COR-L47 (cell line): ENCODE data around the gene PRPF19.
A peak's percentile ranks its signal among the peaks of the same experiment; 100 is the strongest.

Experiments
- DNase-seq: peaks from one replicate; lab custom pipeline; 2025; lab: John Stamatoyannopoulos, UW

The PRPF19 gene

DNA sequence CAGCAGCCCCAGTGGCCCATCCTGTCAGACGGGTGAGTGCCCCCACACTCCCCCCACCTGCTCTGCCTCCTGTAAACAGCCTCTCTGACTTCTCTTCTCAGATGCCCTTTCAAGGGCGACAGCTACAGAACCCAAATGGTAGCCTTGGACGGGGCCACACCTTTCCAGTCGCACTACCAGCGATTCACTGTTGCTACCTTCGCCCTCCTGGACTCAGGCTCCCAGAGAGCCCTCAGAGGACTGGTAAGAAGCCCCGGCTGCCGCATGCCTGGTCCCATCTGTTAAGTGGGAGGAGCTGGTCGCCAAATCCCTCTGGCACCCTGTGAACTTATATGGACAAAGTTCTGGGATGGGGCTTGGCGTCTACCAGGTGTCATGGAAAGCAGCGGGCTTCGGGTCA, 32.9 kb downstream of the PRPF19 start:
- DNase-seq, result no peak

DNA sequence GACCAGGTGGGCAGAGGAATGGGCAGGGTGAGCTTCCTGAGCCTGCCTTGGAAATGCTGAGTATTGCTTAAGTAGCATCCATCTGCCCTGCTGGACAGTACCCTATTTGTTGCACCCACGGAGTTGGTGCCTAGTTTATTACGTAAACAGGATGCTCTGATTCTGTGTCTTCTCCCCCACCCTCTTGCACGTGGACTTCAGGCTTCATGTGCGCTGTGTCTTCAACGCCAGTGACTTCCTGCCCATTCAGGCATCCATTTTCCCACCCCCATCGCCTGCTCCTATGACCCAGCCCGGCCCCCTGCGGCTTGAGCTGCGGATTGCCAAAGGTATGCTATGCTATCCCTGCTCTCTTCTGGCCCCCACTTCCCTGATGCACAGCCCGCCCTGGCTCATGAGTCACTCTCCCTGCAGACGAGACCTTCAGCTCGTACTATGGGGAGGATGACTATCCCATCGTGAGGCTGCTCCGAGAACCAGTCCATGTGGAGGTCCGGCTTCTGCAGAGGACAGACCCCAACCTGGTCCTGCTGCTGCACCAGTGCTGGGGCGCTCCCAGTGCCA, 33.3 kb downstream of the PRPF19 start:
- DNase-seq, result no peak

DNA sequence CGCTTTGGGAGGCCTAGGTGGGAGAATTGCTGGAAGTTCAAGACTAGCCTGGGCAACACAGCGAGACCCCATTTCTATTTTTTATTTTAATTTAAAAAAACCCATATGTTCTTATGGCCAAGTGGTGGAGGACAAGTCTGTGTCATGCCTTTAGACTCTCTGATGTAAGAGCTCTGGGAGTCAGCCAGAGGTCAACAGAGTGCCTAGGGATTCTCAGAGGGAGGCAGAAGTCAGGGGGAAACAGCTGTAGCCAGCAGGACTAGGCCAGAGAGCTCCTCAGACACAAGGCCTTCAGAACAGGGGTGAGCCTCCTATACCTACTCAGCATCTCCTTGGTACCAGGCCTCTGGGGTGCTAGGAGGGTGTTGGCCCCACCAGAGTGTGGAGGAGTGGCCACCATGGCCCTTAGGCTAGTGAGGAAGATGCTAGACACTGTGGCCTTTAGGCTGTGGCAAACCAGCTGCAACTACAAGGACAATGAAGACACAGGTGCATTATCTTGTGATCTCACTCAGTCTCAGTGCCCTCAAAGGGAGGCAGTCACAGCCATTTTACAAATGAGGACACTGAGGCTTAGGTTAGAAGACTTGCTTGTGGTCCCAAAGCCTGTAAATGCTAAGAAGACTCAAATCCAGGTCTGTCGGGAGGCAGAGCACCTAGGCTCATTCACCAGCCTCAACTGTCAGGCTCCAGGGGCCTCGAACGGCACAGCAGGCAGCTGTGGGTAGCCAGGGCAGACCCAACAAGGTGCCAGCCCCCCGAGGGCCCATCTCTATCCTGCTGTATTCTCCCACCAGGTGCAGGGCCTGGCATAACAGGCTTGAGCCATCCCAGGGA, 34.0 kb downstream of the PRPF19 start:
- no peak for DNase-seq

DNA sequence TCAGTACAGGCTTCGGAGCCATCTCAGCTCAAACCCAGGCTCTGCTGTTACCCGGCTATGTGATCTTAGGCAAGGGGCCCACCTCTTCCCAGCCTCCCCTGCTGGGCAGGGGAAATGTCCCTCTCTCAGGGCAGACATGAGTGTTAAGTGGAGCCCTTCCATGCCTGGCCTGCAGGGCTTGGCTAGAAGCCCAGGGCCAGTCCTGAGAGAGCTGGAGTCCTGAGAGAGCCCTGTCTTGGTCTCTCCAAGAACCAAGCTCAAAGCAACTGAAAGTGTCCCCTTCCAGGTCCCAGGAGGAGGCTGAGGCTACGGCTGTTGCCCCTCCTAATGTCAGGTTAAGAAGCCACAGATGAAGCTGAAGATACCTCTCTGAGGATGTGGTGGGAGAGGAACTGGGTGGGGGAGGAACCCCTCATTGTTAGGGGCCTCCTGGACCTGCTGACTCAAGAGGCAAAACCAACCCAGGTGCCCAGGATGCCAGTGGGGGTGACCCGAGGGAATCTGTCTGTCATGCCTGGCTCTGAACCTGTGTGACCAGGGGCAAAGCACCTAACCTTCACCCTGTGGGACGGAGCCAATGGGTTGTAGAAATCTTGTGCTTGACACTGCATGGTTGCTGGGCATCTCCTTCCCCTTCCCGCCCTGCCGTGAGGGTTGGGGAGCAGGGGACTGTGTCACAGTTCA, 34.9 kb downstream of the PRPF19 start:
- DNase-seq, result no peak

DNA sequence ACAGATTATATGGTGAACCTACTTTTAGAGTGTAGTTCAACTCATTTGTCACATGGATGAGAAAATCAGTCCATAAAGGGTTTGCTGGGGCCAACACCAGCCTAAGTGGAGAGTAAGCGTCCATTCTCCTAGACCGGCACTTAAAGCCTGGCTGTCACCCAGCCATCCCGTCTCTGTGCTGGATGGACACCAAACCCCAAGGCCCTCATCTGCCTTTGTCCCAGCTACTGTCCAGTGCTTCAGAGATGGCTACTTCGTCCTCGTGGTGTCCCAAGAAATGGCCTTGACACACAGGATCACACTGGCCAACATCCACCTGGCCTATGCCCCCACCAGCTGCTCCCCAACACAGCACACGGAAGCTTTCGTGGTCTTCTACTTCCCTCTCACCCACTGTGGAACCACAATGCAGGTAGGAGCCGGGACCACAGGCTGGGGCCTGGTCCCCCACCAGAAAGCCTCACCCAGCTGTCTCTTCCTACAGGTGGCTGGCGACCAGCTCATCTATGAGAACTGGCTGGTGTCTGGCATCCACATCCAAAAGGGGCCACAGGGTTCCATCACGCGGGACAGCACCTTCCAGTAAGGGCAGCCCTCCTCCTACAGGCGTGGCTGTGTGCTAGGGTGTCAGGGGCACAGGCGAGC, 35.5 kb downstream of the PRPF19 start:
- no peak for DNase-seq

DNA sequence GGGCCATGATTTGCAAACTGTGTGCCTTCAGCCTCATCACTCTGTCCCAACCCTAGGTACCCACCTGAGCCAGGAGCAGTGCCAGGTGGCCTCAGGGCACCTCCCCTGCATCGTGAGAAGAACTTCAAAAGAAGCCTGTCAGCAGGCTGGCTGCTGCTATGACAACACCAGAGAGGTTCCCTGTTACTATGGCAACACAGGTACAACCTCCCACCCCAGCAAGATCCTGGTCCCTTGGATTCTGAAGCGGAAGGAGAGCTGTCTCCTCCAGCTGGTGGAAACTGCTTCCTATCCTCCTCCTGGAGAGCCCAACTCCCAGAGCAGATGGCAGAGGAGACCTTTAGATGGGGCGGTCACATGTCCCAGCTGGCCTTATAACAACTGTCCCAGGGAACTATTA, 36.1 kb downstream of the PRPF19 start:
- DNase-seq, result peak; percentile 80

DNA sequence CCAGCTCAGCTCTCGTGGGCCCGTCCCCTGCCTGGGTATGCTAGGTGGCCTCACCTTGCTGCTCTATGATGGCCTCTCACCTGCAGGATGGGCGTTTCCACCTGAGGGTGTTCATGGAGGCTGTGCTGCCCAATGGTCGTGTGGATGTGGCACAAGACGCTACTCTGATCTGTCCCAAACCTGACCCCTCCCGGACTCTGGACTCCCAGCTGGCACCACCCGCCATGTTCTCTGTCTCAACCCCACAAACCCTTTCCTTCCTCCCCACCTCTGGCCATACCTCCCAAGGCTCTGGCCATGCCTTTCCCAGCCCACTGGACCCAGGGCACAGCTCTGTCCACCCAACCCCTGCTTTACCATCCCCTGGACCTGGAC, 36.9 kb downstream of the PRPF19 start:
- DNase-seq, result no peak

DNA sequence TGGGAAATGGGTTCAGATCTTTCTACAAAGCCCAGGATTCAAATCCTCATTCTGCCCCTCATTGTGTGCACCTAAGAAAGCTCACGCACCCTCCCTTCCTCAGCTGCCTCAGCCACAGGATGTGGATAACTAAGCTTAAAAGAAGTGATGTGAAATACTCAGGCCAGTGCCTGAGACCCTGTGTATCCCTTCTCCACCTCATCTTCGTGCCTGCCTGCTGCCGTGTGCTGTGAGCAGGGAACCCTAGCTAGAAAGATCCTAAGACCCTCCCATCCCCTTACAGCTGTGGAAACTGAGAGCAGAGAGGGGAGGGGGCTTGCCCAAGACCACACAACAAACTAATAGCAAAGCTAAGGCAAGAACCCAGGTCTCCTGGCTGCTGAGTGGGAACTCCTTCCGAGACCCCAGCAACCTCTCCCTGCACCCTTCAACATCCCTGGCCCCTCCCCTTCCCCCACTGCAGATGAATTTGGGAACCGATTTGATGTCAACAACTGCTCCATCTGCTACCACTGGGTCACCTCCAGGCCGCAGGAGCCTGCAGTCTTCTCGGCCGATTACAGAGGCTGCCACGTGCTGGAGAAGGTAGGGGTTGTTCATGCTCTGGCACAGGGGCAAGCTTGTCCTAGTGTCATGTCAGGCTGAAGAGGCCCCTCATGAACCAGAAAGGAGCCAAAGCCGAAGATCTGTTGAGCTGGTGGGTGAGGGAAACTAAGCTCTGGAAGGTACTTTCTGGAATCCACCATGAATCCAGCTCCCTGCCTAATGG, 37.5 kb downstream of the PRPF19 start:
- no peak for DNase-seq

DNA sequence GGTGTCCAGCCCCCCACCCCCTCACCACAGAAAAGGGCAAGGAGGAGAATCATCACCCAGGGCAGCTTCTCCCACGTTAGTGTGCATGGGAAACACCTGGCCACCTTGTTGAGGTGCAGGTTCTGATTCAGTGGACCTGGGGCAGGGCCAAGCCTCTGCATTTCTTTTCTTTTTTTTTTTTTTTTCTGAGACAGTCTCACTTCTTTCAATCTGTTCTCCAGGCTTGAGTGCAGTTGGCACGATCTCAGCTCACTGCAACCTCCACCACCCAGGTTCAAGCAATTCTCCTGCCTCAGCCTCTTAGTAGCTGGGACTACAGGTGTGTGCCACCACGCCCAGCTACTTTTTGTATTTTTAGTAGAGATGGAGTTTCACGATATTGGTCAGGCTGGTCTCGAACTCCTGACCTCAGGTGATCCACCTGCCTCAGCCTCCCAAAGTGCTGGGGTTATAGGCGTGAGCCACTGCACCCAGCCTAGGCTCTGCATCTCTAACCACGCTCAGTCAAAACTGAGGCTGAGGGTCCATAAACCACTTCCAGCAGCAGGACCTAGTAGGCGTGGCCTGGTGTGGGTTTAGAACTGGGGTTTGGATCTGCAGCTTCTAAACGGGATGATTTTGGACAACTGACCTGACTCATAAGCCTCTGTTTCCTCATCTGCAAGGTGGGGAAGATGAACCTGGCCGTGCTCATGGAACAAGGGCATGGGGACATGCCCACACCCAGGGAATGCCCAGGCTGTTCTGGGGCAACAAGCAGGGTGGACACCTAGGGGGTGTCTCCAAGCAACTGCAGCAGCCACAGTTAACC, 38.3 kb downstream of the PRPF19 start:
- DNase-seq, result no peak

DNA sequence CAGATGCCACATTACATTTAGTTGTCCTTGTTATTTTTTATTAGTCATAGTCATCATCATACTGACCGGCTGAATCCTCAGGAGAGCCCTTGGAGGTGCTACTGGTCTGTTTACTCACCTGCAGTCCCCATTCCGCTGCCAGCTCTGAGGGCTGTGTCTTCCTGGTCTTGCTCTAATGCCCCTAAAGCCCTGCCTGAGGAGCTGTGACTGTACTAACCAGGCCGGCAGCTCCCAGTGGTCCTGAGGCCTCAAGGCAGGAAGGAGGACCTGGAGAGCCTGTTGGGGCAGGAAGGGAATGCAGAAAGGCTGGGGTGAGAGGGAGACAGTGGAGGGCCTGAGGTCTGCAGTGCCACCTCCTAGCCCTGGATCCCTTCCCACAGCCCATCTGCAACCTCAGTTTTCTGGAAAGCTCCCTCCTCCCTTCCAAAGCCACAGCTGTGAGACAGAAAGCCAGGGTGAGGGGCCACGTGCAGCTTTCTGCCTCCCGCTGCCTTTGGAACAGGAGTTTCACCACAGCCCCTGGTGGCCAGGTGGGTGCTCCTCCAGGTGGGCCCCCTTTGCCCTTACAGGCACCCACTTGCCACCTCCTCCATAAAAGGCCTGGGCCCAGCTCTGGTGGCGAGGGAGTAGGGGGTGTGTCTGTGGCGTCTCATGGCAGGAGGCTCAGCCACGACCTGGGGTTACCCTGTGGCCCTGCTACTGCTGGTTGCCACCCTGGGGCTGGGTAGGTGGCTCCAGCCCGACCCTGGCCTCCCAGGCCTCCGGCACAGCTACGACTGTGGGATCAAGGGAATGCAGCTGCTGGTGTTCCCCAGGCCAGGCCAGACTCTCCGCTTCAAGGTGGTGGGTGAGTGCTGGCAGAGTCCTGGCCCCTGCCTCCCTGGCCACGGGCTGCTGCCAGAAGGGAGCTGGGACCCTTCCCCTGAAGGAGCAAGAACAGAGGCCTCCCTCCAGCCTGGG, 39.2 kb downstream of the PRPF19 start, which contains the start of gene ZP1:
Gene ZP1 (plus strand): TSS at position 632 of the 960 bp plus-strand sequence. CDS start 20 bp downstream, at position 652.
- no peak for DNase-seq

DNA sequence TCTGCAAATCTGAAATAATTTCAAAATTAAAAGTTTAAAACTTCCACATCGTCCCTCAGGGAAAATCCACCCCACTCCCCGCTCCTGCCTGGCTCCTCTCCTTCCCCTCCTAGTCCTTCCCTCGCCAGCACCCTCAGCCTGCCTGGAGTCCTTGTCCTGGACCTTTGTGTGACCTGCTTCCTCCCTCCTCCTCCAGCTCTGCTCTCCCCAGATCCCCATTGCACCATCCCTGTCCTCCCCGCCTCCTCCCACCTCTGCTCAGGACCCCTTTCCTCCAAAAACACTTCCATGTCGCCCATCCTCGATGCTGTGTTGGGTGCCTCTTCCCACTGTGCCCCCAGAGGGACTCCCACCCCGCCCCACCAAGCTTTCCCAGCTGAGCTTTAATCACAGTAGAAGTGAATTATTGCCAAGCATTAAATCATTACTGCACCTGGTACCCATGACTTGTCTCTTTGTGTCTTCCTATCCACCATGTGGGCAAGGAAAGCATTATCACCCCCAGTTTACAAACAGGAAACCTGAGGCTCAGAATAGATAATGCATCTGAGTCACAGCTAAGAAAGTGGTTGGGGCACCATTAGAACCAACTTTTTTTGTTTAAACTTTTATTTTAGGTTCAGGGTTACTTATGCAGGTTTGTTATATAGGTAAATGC, 41.4 kb downstream of the PRPF19 start:
- no peak for DNase-seq

DNA sequence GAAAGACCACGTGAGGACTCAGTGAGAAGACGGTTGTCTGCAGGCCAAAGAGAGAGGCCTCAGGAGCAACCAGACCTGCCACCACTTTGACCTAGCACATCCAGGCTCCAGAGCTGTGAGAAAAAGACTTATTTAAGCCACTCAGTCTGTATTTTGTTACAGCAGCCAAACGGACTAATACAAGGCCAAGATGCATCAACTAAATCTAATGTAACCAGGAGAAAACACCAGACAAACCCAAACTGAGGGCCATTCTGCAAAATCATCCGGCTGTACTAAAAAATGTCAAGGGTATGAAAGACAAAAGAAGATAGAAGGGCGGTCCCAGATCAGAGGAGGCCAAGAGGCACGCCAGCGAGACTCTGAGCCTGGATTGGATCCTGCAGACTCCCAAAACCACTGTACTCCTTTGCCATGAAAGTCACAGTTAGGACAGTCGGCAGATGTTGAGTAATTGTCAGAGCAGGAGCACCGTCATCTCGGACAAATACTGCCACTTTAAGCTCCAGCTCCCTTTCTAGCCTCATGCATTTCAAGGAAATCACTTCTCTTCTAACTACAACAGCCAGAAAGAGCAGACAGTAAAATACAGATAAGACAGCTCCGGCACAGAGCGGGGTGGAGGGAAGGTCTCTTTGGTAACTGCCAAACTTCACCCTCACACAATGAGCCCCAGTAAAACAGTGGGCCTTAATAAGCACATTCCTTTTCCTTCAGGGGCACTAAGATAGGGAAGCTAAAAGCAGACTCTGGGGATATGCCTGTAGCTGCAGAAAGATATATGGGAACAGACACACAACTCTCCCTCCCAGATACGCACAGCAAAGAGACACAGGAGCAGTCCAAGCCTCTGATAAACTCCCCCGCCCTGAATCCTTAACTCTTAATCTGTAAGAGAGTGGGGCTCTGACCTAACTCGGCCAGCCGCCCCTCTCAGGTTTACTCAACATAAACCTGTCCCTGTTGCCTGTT, 42.5 kb downstream of the PRPF19 start:
- no peak for DNase-seq

DNA sequence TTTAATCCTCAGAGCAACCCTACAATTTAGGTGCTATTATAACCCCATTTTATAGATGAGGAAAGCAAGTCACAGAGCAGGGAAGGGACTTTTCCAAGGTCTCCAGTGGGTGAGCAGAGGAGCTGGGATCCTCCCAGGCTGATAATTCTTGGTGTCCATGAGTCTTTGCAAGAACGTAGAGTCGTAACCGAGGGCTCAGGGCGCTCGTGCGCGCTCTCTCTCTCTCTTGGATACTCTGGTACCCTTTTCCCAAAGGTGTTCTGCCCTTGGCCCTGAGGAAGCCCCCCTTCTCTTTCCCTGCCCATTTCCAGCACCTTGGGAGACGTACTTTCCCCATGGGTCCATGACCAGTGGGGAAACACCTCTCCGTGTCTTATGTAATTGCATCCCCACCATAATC, 44.2 kb downstream of the PRPF19 start:
- DNase-seq, result no peak

DNA sequence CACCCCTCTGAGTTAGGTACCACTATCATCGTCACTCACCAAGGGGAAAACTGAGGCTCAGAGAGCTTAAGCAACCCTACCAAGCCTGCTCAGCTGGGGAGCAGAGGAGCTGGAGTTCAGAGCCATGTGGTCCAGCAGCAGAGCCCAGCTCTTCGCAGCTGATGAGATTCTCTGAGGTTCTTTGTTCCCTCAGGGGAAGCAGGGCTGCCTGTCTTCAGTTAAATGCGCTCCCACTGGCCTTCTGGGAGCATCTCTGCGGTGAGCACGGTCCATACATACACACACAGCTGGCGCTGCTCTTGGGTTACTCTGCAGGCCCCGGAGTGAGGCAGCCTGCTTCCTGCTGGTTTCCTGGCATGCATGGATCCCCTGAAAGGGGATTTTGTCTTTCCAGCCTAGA, 45.4 kb downstream of the PRPF19 start:
- DNase-seq, result peak; percentile 17

DNA sequence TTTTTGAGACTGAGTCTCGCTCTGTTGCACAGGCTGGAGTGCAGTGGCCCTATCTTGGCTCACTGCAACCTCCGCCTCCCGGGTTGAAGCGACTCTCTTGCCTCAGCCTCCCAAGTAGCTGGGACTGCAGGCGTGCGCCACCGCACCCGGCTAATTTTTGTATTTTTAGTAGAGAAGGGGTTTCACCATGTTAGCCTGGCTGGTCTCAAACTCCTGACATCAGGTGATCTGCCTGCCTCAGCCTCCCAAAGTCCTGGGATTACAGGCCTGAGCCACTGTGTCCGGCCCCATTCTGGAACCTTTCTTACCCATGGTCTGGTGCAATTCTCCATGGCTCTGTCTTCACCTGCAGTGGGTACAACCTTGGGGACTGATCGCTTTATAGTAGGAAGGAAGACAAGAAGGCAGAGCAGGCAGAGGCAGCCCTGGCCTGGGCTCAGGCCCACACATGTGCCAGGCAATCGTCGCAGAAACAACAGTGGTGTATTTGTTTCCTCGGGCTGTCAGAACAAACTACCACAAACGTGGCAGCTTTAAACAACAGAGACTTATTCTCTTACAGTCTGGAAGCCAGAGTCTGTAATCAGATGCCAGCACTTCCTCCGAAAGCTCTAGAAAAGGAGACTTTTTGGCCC, 46.7 kb downstream of the PRPF19 start:
- DNase-seq, result no peak

DNA sequence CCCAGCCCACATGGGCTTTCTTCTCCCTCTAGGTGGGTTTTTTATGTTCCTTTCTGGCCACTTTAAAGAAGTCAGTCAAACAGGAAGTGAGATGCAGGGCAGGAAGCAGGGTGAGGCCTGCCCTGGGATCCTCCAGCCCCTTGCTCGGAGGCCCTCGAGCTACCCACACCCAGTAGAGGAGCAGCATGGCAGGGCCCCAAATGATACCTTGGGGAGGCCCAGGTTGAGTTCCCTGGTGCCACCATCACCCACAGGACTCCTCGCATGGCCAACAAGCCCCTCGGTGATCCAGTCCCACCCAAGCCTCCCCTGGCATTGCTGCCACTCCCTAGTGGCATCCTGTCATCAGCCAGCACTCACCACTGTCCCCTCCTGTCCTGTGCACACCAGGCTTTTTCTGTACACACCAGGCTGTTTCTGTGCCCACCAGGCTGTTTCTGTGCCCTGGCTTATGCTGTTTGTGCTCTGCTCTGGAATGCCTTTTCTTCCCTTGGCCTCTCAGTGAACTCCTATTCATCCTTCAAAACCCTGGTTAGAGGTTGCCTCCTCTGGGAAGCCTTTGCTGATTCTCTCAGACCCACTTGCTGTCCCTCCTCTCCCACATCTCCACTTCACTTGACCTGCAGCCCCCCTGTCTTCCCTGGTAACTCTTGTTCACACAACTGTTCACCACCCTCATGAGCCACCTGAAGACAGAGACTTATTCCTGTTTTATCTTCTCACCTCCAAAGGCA, 47.5 kb downstream of the PRPF19 start:
- no peak for DNase-seq

DNA sequence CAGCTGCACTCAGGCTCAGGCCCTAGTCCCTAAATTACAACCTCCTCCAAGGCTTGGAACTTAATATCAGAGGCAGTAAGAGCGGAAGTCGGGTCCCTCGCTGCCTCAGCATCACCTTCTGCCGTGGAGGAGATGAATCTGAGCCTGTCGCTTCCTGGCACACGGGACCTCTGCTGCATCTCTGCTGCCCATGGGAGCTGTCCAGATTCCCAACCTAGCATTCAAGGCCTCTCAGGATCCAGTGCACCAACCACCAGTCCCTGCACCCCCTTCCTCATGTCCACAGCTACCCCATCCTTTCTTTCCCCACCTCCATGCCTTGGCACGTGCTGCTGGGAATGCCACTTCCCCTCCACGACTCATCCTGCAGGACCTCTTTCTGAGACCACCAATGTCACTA, 48.1 kb downstream of the PRPF19 start:
- DNase-seq, result no peak
